DMS79 treated with DMSO at 0.1 percent for 48 hours (cell line): Measurements from ENCODE around the gene SOX6.
"Not testable (repeated sequence)": the region's sequence is repeated elsewhere in the genome, so short reads cannot be mapped to it uniquely, and the experiment has no call there.

Source experiments
- DNase-seq: peaks from one replicate; lab custom pipeline; 2025; lab: John Stamatoyannopoulos, UW

SOX6 gene

DNA sequence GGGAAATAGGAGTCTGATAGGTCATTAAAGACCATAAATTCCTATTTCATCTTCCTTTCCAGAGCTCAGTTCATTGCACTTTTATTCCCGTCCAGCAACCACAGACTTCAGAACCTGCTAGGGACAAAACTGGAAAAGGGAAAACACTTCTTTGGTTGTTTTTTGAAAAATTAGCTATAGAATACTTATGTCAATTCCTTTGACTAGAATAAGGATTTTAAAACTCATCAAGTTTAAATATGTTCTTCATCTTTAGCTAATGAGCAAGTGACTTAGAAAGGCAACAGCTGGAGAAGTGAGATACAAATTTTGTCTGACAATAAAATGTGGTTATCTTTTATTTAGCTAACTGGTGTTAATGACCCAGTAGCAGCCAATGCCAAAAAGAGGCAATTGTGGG is 206.9 kb downstream of the SOX6 start:
- no peak for DNase-seq

GRCh38 chr11:16148301-16148931 is 207.9 kb downstream of the SOX6 start:
- DNase-seq: no peak

GRCh38 chr11:16146980-16147379 is 209.4 kb downstream of the SOX6 start:
- DNase-seq: not testable (repeated sequence)

DNA sequence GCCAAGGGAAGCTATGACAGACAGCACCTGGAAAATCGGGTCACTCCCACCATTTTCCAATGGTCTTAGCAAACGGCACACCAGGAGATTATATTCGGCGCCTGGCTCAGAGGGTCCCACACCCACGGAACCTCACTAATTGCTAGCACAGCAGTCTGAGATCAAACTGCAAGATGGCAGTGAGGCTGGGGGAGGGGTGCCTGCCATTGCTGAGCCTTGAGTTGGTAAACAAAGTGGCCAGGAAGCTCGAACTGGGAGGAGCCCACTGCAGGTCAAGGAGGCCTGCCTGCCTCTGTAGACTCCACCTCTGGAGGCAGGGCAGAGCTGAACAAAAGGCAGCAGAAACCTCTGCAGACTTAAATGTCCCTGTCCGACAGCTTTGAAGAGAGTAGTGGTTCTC is 214.7 kb downstream of the SOX6 start:
- DNase-seq: not testable (repeated sequence)

GRCh38 chr11:16141162-16141561 is 215.2 kb downstream of the SOX6 start:
- not testable (repeated sequence) for DNase-seq

DNA sequence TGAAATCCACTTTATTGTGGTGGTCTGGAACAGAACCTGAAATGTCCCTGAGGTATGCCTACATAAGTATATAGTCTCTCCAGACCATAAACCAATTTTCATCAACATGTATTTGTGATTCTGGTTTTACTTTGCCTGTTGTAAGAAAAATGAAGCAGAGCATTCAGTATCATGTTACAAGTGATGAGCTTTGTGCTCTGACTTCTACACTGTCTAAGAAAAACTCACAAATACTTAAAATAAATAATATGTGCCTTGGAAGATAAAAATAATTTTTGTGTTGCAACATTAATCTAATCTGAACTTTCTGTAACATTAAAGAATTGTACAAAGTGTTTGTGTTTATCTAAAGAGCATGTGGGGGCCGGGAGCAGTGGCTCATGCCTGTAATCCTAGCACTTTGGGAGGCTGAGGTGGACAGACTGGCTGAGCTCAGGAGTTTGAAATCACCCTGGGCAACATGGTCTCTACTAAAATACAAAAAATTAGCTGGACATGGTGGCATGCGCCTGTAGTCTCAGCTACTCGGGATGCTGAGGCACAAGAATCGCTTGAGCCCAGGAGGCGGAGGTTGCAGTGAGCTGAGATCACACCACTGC is 219.5 kb downstream of the SOX6 start:
- DNase-seq: no peak

GRCh38 chr11:16133867-16134266 is 222.5 kb downstream of the SOX6 start:
- no peak for DNase-seq

- no peak for DNase-seq
Observed at GRCh38 chr11:16127732-16128131, 228.6 kb downstream of the SOX6 start.

- DNase-seq: no peak
Observed at GRCh38 chr11:16126362-16126761, 230.0 kb downstream of the SOX6 start.

GRCh38 chr11:16125796-16126195 is 230.6 kb downstream of the SOX6 start:
- no peak for DNase-seq

DNA sequence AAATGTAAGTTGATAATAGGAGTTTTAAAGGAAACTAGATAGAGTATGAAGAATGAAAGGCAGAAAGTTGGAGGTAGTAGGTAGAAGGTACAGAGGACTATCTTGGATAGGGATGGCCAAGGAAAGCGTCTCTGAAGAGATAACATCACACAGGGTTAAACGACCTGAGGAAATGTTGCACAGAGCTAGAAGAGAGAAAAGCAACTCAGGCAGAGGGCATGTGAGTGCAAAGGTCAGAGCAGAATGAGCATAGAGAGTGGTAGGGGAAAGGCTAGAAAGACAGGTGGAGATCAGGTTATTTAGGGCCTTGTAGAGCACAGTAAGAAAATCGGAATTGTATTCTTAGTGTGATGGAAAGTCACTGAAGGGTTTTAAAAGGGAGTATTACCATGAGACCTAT is 232.0 kb downstream of the SOX6 start:
- no peak for DNase-seq

GRCh38 chr11:16121853-16122252 is 234.5 kb downstream of the SOX6 start:
- DNase-seq: no peak

- no peak for DNase-seq
Observed at GRCh38 chr11:16120008-16120407, 236.3 kb downstream of the SOX6 start.

DNA sequence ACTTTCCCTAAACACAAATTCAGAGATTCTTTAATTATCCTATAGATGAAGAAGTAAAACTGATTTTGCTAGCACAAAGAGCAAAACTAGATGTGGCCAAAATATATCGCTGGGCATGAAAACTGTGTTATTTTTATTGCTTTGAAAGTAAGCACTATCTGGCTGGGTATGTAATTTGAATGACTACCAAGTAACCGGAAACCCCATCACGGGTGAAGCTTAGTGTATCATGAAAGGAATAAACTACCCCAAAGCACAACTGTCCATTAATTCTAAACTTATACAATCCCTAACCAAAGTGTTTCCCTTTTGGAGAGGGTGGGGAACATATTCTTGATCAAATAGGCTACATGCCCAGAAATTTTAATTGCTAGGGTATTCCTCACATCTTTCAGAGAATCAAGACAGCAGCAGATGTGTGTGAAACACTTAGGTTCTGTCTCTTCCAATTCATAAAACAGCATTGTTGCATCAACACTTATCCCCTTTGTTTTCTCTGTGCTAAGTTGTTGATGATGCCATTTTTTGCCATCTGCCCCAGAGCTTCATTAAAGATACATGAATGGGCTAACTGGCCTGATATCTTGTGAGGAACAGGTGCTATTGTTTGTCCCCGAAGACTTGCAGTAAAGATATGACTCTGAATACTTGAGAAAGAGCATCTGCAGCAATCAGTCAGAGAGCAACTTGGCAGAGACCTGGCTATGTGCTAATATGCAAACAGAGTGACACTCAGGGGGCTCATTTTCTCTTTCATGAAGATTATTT is 238.2 kb downstream of the SOX6 start:
- DNase-seq: no peak

DNA sequence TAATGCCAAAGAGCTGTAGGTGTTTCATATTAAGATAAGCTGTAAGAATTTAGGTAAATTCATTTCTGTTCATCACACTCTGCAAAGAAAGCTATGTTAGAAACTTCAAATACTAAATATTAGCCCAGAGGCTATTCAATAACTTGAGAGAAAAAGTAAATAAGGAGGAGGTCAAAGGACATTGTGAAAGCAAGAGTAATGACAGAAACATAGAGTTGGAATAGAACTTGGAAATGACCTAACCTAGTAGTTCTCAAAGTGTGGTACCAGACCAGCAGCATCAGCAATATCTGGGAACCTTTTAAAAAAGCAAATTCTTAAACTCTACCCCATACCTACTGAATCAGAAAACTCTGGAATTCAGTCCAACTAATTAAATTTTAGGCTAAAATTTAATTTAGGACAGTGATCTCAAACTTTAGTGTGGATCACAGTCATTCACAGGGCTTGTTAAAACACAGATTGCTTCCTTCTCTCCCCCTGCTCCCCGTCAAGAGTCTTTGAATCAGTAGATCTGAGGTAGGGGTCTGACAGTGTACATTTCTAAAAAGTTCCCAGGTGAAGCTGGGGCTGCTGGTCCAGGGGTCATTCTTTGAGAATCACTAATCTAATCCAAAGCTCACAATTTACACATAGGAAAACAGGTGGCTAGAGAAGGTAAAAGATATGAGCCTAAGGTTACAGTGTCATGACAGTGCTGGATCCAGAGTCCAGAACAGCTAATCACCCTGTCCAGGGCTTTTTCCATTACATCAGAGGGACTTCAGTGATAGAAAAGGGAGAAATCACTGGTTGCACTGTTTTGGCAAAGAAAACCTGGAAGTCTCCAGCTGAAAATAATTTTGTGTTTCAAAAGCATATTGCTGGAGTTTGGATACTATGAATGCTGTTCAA is 241.1 kb downstream of the SOX6 start:
- no peak for DNase-seq

DNA sequence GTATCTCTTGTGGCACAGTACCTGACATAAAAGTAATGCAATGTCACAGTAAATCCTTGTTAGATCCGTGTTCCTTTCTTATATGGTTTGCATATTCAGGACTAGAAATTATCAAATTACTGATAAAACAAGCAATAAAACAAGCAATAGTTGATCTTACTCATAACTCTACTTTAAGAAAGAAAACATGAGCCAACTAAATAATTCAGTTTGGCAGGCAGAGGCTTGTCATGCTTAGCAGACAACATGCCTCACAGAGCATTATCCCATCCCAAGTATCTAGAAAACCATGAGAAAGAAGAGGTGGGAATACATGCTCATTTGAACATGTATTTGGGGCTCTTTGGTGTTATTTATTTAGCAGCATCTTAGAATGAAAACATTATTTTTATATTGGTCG is 241.9 kb downstream of the SOX6 start:
- DNase-seq: no peak

- DNase-seq: no peak
Observed at GRCh38 chr11:16111690-16112089, 244.7 kb downstream of the SOX6 start.

GRCh38 chr11:16110886-16111285 is 245.5 kb downstream of the SOX6 start:
- DNase-seq: no peak

DNA sequence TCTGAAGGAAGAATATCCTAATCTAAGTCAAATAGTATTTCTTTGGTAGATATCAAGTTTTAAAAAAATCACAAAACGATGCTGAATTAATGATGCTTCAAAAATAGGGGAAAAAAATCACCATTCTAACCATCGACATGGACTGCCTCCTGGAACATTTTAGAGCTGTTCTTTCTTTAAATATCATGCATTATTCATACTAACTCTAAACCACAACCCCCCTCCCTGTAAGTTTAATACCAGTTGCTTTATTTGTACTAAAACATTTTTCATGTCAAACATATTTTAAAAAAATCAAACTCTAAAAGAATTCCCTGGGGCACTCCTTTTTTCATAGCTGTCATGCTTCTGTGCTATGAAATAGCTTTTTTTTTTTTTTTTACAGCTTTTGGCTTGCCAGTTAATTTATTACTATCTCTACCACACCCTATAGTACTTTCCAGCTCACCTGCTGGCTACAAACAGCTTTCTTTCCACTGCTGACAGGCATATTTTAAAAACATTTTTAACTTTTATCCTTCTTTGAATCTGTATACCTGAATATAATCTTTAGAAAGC is 256.9 kb downstream of the SOX6 start:
- peak; percentile 45 for DNase-seq

- no peak for DNase-seq
Observed at GRCh38 chr11:16098526-16099205, 257.7 kb downstream of the SOX6 start.

GRCh38 chr11:16097543-16097942 is 258.8 kb downstream of the SOX6 start:
- DNase-seq: peak; percentile 97
